ENCODE data around the gene CSTB.

DNA sequence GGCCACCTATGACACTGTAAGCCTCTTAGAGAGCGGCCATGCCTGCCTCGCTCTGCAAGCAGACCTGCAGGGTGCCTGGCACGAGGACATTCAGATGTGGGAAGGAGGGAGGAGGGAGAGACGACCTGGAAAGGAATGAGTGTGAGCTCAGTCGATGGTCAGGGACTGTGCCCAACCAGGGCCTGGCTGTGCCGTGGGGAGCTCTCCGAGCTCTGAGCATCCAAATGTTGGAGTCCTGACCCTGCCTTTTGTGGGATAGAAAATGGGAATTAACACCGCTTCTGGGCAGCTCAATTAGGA is 7.3 kb downstream of the CSTB start:
- TF ChIP-seq, protein P1, sequence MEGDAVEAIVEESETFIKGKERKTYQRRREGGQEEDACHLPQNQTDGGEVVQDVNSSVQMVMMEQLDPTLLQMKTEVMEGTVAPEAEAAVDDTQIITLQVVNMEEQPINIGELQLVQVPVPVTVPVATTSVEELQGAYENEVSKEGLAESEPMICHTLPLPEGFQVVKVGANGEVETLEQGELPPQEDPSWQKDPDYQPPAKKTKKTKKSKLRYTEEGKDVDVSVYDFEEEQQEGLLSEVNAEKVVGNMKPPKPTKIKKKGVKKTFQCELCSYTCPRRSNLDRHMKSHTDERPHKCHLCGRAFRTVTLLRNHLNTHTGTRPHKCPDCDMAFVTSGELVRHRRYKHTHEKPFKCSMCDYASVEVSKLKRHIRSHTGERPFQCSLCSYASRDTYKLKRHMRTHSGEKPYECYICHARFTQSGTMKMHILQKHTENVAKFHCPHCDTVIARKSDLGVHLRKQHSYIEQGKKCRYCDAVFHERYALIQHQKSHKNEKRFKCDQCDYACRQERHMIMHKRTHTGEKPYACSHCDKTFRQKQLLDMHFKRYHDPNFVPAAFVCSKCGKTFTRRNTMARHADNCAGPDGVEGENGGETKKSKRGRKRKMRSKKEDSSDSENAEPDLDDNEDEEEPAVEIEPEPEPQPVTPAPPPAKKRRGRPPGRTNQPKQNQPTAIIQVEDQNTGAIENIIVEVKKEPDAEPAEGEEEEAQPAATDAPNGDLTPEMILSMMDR (IDR thresholded peaks at IDR 0.05), result no peak
- no peak for TF ChIP-seq EZH2 (IDR thresholded peaks at IDR 0.05; ENCODE audit: borderline replicate concordance, insufficient read depth, low read depth, low read length, poor library complexity, severe bottlenecking)

Measured in B cell (primary cell).